ENCODE results near the gene ERI3. TPM values are rescaled to one million over a fixed set of nuclear protein-coding genes. Genes with fewer than 3 reads are reported as not detected.

The ERI3 gene
- total and polyA plus RNA-seq, 10 of the 15 experiments (the other 5 are each of a cell fraction or from before 2014, with no cell fraction given) = 20.6 to 90.4 (median 41.2) TPM

GRCh38 chr1:44265656-44266358, 89.2 kb downstream of the ERI3 start (continued):
- no peak for TF ChIP-seq ZBTB4 (CRISPR knock-in tag; IDR thresholded peaks at IDR 0.05)
- TF ChIP-seq ATF3 (IDR thresholded peaks at IDR 0.05; ENCODE audit: borderline replicate concordance, extremely low read depth, low read depth, low read length) = no peak
- no peak for TF ChIP-seq KAT2A (conservative IDR thresholded peaks at IDR 0.05; ENCODE audit: control insufficient read depth, low read depth, low read length)
- no peak for TF ChIP-seq SMC3 (IDR thresholded peaks at IDR 0.05; ENCODE audit: borderline replicate concordance, low read length)
- TF ChIP-seq TCF7 (IDR thresholded peaks at IDR 0.05; ENCODE audit: borderline replicate concordance) = no peak

GRCh38 chr1:44264451-44264771, 90.6 kb downstream of the ERI3 start:
- no peak overlapping the region for H2AFZ ChIP-seq (ENCODE audit: control insufficient read depth, low read depth, low read length)
- H4K20me1 ChIP-seq (ENCODE audit: control insufficient read depth, insufficient read depth) = no peaks in the 10 kb centered on the region; the same call in 1 of the 2 replicates
- no peak overlapping the region for H3K4me3 ChIP-seq
- no peaks in the 10 kb centered on the region for H3K9me3 ChIP-seq (replicated peaks; ENCODE audit: control insufficient read depth, insufficient read depth, low read length)
- POLR2A ChIA-PET = interaction anchor here (0.6 kb wide), 1 partner anchor 15 kb away, joined by 3 read pairs; no protein-coding TSS in a partner anchor
- no peak overlapping the region for H3K9ac ChIP-seq (ENCODE audit: control insufficient read depth, insufficient read depth, low read length)
- ATAC-seq (no peak), FAIRE-seq (no peak), DNase-seq (ENCODE audit: low read depth, low spot score) (no peak)
- no peak overlapping the region for H3K27ac ChIP-seq (ENCODE audit: control insufficient read depth, insufficient read depth)
- no peaks in the 10 kb centered on the region for H3K4me1 ChIP-seq (ENCODE audit: control insufficient read depth, insufficient read depth, low read length)
- in situ Hi-C loops (cut with MboI) (no loop called here), intact Hi-C loops (cut with micrococcal nuclease; ENCODE audit: unreplicated experiment) (no loop called here)
- CTCF ChIA-PET = interaction anchor here (1.1 to 1.5 kb wide), 2 partner anchors 8 to 10 kb away, joined by 3 to 4 read pairs; no protein-coding TSS in a partner anchor
- RAD21 ChIA-PET (ENCODE audit: unreplicated experiment) = no interaction called here
- H3K27me3 ChIP-seq (replicated peaks in 1 of 2; ENCODE audit: control insufficient read depth in 2 of 2, insufficient read depth in 2 of 2, low read length in 1 of 2) = no peaks in the 10 kb centered on the region
- WGBS (ENCODE audit: insufficient coverage, insufficient replicate concordance, low lambda C conversion rate, missing lambda C conversion rate) = 99% methylated on average over 11 of the region's 11 CpGs
- SMC1A ChIA-PET (ENCODE audit: uncharacterized antibody, unreplicated experiment) = interaction anchor here (0.5 kb wide), 1 partner anchor 236 kb away, joined by 3 read pairs; no protein-coding TSS in a partner anchor
- no peaks in the 10 kb centered on the region for H3K79me2 ChIP-seq (ENCODE audit: control insufficient read depth, insufficient read depth, low read length)
- H3K4me2 ChIP-seq (ENCODE audit: control insufficient read depth, insufficient read depth) = no peak overlapping the region
- TF ChIP-seq STAT3 (IDR thresholded peaks at IDR 0.05; ENCODE audit: low read depth, low read length) (no peak), BMI1 (IDR thresholded peaks at IDR 0.05; ENCODE audit: borderline replicate concordance) (no peak), HDGF (IDR thresholded peaks at IDR 0.05) (no peak), CHD2 (IDR thresholded peaks at IDR 0.05; ENCODE audit: borderline replicate concordance, low read depth, low read length) (no peak), FOXM1 (IDR thresholded peaks at IDR 0.05; ENCODE audit: low read depth, low read length) (no peak), CBX3 (IDR thresholded peaks at IDR 0.05; ENCODE audit: borderline replicate concordance, low read depth) (no peak), KAT2A (conservative IDR thresholded peaks at IDR 0.05; ENCODE audit: control insufficient read depth, low read depth, low read length) (no peak), SMARCA5 (IDR thresholded peaks at IDR 0.05) (no peak), STAT1 (conservative IDR thresholded peaks at IDR 0.05) (no peak), MEF2B (IDR thresholded peaks at IDR 0.05; ENCODE audit: partially characterized antibody, poor library complexity, severe bottlenecking) (no peak), FOXK2 (IDR thresholded peaks at IDR 0.05) (no peak), SMAD5 (IDR thresholded peaks at IDR 0.05; ENCODE audit: low read depth) (no peak), CREB1 (IDR thresholded peaks at IDR 0.05; ENCODE audit: low read depth) (no peak)
- no TSS peak for BruUV-seq (replicated peaks)
- H3K36me3 ChIP-seq (ENCODE audit: control insufficient read depth in 2 of 2, insufficient read depth in 2 of 2, low read length in 1 of 2) = no peaks in the 10 kb centered on the region; a peak in 1 of 4 replicates

Data from GM12878 (cell line).